ENCODE measurements around the gene TRAPPC2.
"Not testable (repeated sequence)": the region's sequence is repeated elsewhere in the genome, so short reads cannot be mapped to it uniquely, and the experiment has no call there.

Gene TRAPPC2

GRCh38 chrX:13742397-13743176 is 8.2 kb upstream of the TRAPPC2 start:
- peak; percentile 53 for DNase-seq

- no peak for DNase-seq
These were observed 7.3 kb upstream of the TRAPPC2 start for GRCh38 chrX:13741695-13742094.

GRCh38 chrX:13733506-13733905 is 914 bp downstream of the TRAPPC2 start:
- DNase-seq: no peak

GRCh38 chrX:13732246-13733067 is 2.0 kb downstream of the TRAPPC2 start:
- DNase-seq: no peak

- not testable (repeated sequence) for DNase-seq
These were observed 3.9 kb downstream of the TRAPPC2 start for GRCh38 chrX:13730523-13730922.

GRCh38 chrX:13726583-13726982 is 7.8 kb downstream of the TRAPPC2 start:
- DNase-seq: not testable (repeated sequence)

GRCh38 chrX:13724878-13725277 is 9.5 kb downstream of the TRAPPC2 start:
- DNase-seq: not testable (repeated sequence)

- DNase-seq: peak; percentile 22
These were observed 12.5 kb downstream of the TRAPPC2 start for GRCh38 chrX:13721819-13722519.

GRCh38 chrX:13721371-13721770 is 13.0 kb downstream of the TRAPPC2 start:
- DNase-seq: no peak

- DNase-seq: no peak
These were observed 15.1 kb downstream of the TRAPPC2 start for GRCh38 chrX:13719192-13719856.

GRCh38 chrX:13717700-13718472 is 16.5 kb downstream of the TRAPPC2 start:
- no peak for DNase-seq

- DNase-seq: peak; percentile 20
These were observed 17.5 kb downstream of the TRAPPC2 start for GRCh38 chrX:13716905-13717304.

- DNase-seq: no peak
These were observed 18.0 kb downstream of the TRAPPC2 start for GRCh38 chrX:13716455-13716854.

GRCh38 chrX:13711141-13711540 is 23.3 kb downstream of the TRAPPC2 start:
- no peak for DNase-seq

- no peak for DNase-seq
These were observed 30.8 kb downstream of the TRAPPC2 start for GRCh38 chrX:13703589-13703988.

- DNase-seq: no peak
These were observed 31.3 kb downstream of the TRAPPC2 start for GRCh38 chrX:13703135-13703534.

- DNase-seq: no peak
These were observed 32.2 kb downstream of the TRAPPC2 start for GRCh38 chrX:13702111-13702789.

- DNase-seq: no peak
These were observed 34.0 kb downstream of the TRAPPC2 start for GRCh38 chrX:13700380-13700779.

- DNase-seq: no peak
These were observed 35.1 kb downstream of the TRAPPC2 start for GRCh38 chrX:13699183-13699826.

- no peak for DNase-seq
These were observed 36.0 kb downstream of the TRAPPC2 start for GRCh38 chrX:13698432-13698831.

GRCh38 chrX:13697976-13698375 is 36.4 kb downstream of the TRAPPC2 start:
- peak; percentile 16 for DNase-seq

All from RPMI8226 (cell line).